H1 (cell line): Measurements from ENCODE around the gene OASL. TPM values are rescaled to one million over a fixed set of nuclear protein-coding genes. Genes with fewer than 3 reads are reported as not detected.

Experiments used
- CTCF ChIA-PET: fragments of 300-600 bp; sonication (Branson Sonifier 250); formaldehyde crosslinking; loops from one replicate; lab custom pipeline; 2021; ENCODE audit not compliant: partially characterized antibody; lab: Charles Lee
- POLR2A ChIA-PET: fragments of 300-600 bp; sonication (Branson Sonifier 250); formaldehyde crosslinking; loops from one replicate; lab custom pipeline; 2021; ENCODE audit warnings: inconsistent platforms; ENCODE audit not compliant: partially characterized antibody; lab: Charles Lee
- DNase-seq, 2 experiments: peaks; one replicate each; pipeline versions ENCODE4 v3.0.0 to v3.0.0-alpha.2; 2010 to 2022; ENCODE audit warnings: low spot score in 2 of 2, low read depth in 1 of 2, mixed read lengths in 1 of 2
- FAIRE-seq: peaks from 2 replicates; lab custom pipeline; 2011; peaks lifted over from hg19 to GRCh38; lab: Jason Lieb, UNC
- H2AFZ ChIP-seq: 2 replicates; pipeline ENCODE4 v1.8.1; 2012; ENCODE audit warnings: low read length, inconsistent platforms
- H2AK5ac ChIP-seq: 2 replicates; pipeline ENCODE4 v1.6.1; 2013; ENCODE audit warnings: low read depth, low read length
- H2BK120ac ChIP-seq: replicated peaks from 2 replicates; pipeline ENCODE3; 2013; ENCODE audit warnings: low read depth, low read length, inconsistent platforms
- H2BK12ac ChIP-seq: 2 replicates; pipeline ENCODE4 v1.6.1; 2013; ENCODE audit warnings: low read depth, low read length
- H2BK15ac ChIP-seq: 2 replicates; pipeline ENCODE4 v1.6.1; 2013; ENCODE audit warnings: low read length
- H2BK20ac ChIP-seq: 2 replicates; pipeline ENCODE4 v1.6.1; 2013; ENCODE audit warnings: low read length
- H2BK5ac ChIP-seq: 2 replicates; pipeline ENCODE4 v1.6.1; 2013; ENCODE audit warnings: low read depth, low read length
- H3K14ac ChIP-seq: 2 replicates; pipeline ENCODE4 v1.6.1; 2013; ENCODE audit warnings: inconsistent platforms; ENCODE audit not compliant: insufficient read length
- H3K18ac ChIP-seq: 2 replicates; pipeline ENCODE4 v1.6.1; 2013; ENCODE audit warnings: low read length; ENCODE audit errors: extremely low read depth
- H3K23ac ChIP-seq: 2 replicates; pipeline ENCODE4 v1.6.1; 2013; ENCODE audit warnings: inconsistent platforms; ENCODE audit not compliant: insufficient read length
- H3K23me2 ChIP-seq: 2 replicates; pipeline ENCODE4 v1.6.1; 2013; ENCODE audit warnings: low read depth, low read length
- H3K27ac ChIP-seq: 2 replicates; pipeline ENCODE4 v1.6.1; 2011; ENCODE audit warnings: low read depth, low read length, inconsistent platforms
- H3K27me3 ChIP-seq, 4 experiments: replicated peaks in 1 of 4; 1 replicate in 1 of 4; 2 replicates in 3 of 4; pipeline versions ENCODE4 v1.6.1 to v1.8.1; 2011 to 2013; ENCODE audit warnings: low read length in 3 of 4, mild to moderate bottlenecking in 3 of 4, inconsistent platforms in 2 of 4, mixed read lengths in 2 of 4, moderate library complexity in 1 of 4; ENCODE audit not compliant: control insufficient read depth in 3 of 4, insufficient read depth in 3 of 4; ENCODE audit errors: extremely low read depth in 1 of 4
- H3K36me3 ChIP-seq, 4 experiments: 2 replicates each; pipeline versions ENCODE4 v1.6.1 to v1.8.1; 2011 to 2013; ENCODE audit warnings: mild to moderate bottlenecking in 4 of 4, low read length in 3 of 4, moderate library complexity in 2 of 4, control low read depth in 1 of 4, inconsistent platforms in 1 of 4; ENCODE audit not compliant: insufficient read depth in 4 of 4, control insufficient read depth in 2 of 4
- H3K4ac ChIP-seq: replicated peaks from 2 replicates; pipeline ENCODE3; 2013; ENCODE audit warnings: low read length, low read depth, mixed read lengths, inconsistent platforms; ENCODE audit not compliant: insufficient read length
- H3K4me1 ChIP-seq, 4 experiments: replicated peaks in 1 of 4; 1 replicate in 1 of 4; 2 replicates in 3 of 4; pipeline versions ENCODE4 v1.6.1 to v1.8.1; 2011 to 2013; ENCODE audit warnings: low read length in 3 of 4, inconsistent platforms in 2 of 4, mixed read lengths in 1 of 4; ENCODE audit not compliant: insufficient read depth in 4 of 4, control insufficient read depth in 3 of 4
- H3K4me2 ChIP-seq, 2 experiments: 2 replicates each; pipeline versions ENCODE4 v1.6.1 to v1.8.1; 2011 to 2013; ENCODE audit warnings: low read depth in 2 of 2, low read length in 2 of 2, control low read depth in 1 of 2, inconsistent platforms in 1 of 2, mild to moderate bottlenecking in 1 of 2; ENCODE audit not compliant: insufficient read depth in 1 of 2
- H3K4me3 ChIP-seq, 4 experiments: fragments of 200-600, 300-600 bp in 1 of 4; sonication (generic), shearing (Covaris generic), sonication (Bioruptor Twin) in 1 of 4; 2 replicates each; pipeline versions ENCODE4 v1.5.1 to v1.8.1; 2011 to 2016; ENCODE audit warnings: low read length in 4 of 4, low read depth in 3 of 4, control low read depth in 2 of 4, inconsistent platforms in 2 of 4, mild to moderate bottlenecking in 2 of 4, mixed read lengths in 1 of 4, moderate library complexity in 1 of 4; ENCODE audit not compliant: insufficient read depth in 2 of 4; ENCODE audit errors: extremely low read depth in 1 of 4
- H3K56ac ChIP-seq: replicated peaks from 2 replicates; pipeline ENCODE3; 2013; ENCODE audit warnings: low read depth, mild to moderate bottlenecking, mixed read lengths, low read length, inconsistent platforms; ENCODE audit not compliant: insufficient read length
- H3K79me1 ChIP-seq: 2 replicates; pipeline ENCODE4 v1.6.1; 2013; ENCODE audit warnings: low read depth, low read length, control low read depth
- H3K79me2 ChIP-seq, 2 experiments: 2 replicates each; pipeline versions ENCODE4 v1.6.1 to v1.8.1; 2012 to 2013; ENCODE audit warnings: low read length in 2 of 2, mild to moderate bottlenecking in 2 of 2, inconsistent platforms in 1 of 2; ENCODE audit not compliant: insufficient read depth in 2 of 2, control insufficient read depth in 1 of 2
- H3K9ac ChIP-seq, 4 experiments: replicated peaks in 1 of 4; 1 replicate in 1 of 4; 2 replicates in 3 of 4; pipeline versions ENCODE4 v1.6.1 to v1.8.1; 2011 to 2013; ENCODE audit warnings: low read depth in 3 of 4, low read length in 3 of 4, control low read depth in 2 of 4, mild to moderate bottlenecking in 2 of 4, moderate library complexity in 2 of 4, inconsistent platforms in 1 of 4; ENCODE audit errors: extremely low read depth in 1 of 4
- H3K9me3 ChIP-seq, 2 experiments: 2 replicates each; pipeline versions ENCODE4 v1.6.1 to v1.8.1; 2012 to 2013; ENCODE audit warnings: mild to moderate bottlenecking in 2 of 2, moderate library complexity in 2 of 2, control low read depth in 1 of 2, inconsistent platforms in 1 of 2, low read depth in 1 of 2, low read length in 1 of 2, mixed read lengths in 1 of 2; ENCODE audit not compliant: insufficient read depth in 2 of 2
- H4K20me1 ChIP-seq, 2 experiments: replicated peaks in 1 of 2; 2 replicates each; pipeline versions ENCODE3 to v1.8.1; 2011 to 2013; ENCODE audit warnings: inconsistent platforms in 2 of 2, low read length in 2 of 2, mild to moderate bottlenecking in 1 of 2; ENCODE audit not compliant: insufficient read depth in 2 of 2, control insufficient read depth in 1 of 2
- H4K5ac ChIP-seq: 2 replicates; pipeline ENCODE4 v1.6.1; 2013; ENCODE audit warnings: low read length, low read depth, mixed read lengths, inconsistent platforms; ENCODE audit not compliant: insufficient read length
- H4K8ac ChIP-seq: 2 replicates; pipeline ENCODE4 v1.8.0; 2013; ENCODE audit warnings: mild to moderate bottlenecking, moderate library complexity, low read length, inconsistent platforms; ENCODE audit not compliant: insufficient read depth; ENCODE audit errors: extremely low read depth
- H4K91ac ChIP-seq: replicated peaks from 2 replicates; pipeline ENCODE3; 2013; ENCODE audit warnings: low read length, mixed read lengths, inconsistent platforms; ENCODE audit not compliant: insufficient read length
- CBX8 ChIP-seq: fragments of 300-800, 300-1000 bp; sonication (generic); IDR thresholded peaks from 2 replicates; pipeline ENCODE4 v1.7.1; 2016; ENCODE audit warnings: low read depth, low read length, borderline replicate concordance
- CEBPB ChIP-seq: IDR thresholded peaks from 2 replicates; pipeline ENCODE4 v1.6.1; 2012; ENCODE audit warnings: low read depth, low read length
- CREB1 ChIP-seq: IDR thresholded peaks from 2 replicates; pipeline ENCODE4 v1.6.1; 2012; ENCODE audit warnings: inconsistent platforms
- GTF2F1 ChIP-seq: IDR thresholded peaks from 2 replicates; pipeline ENCODE4 v1.6.1; 2012; ENCODE audit warnings: low read depth, low read length, improper control_type of control experiment, borderline replicate concordance
- POLR2A ChIP-seq, 2 experiments: IDR thresholded peaks; 1 replicate in 1 of 2; 2 replicates in 1 of 2; pipeline ENCODE4 v1.6.1; 2011; ENCODE audit warnings: low read depth in 2 of 2, low read length in 2 of 2, mild to moderate bottlenecking in 2 of 2; ENCODE audit errors: control extremely low read depth in 1 of 2
- POLR2AphosphoS5 ChIP-seq: IDR thresholded peaks from 2 replicates; pipeline ENCODE4 v1.6.1; 2011; ENCODE audit warnings: low read depth, low read length
- RAD21 ChIP-seq, 2 experiments: IDR thresholded peaks in 1 of 2; conservative IDR thresholded peaks in 1 of 2; 2 replicates each; pipeline ENCODE4 v1.6.1; 2011; ENCODE audit warnings: low read depth in 2 of 2, low read length in 2 of 2, improper control_type of control experiment in 1 of 2, inconsistent platforms in 1 of 2, mild to moderate bottlenecking in 1 of 2, moderate library complexity in 1 of 2
- RNF2 ChIP-seq: fragments of 200-900, 300-1000 bp; sonication (generic); IDR thresholded peaks from 2 replicates; pipeline ENCODE4 v1.7.1; 2016; ENCODE audit warnings: borderline replicate concordance, low read depth, mild to moderate bottlenecking, antibody characterized with exemption, low read length; ENCODE audit not compliant: poor library complexity, severe bottlenecking; ENCODE audit errors: missing control alignments
- SP1 ChIP-seq: IDR thresholded peaks from 2 replicates; pipeline ENCODE4 v1.6.1; 2011; ENCODE audit warnings: low read depth, low read length
- SUZ12 ChIP-seq: fragments of 200-600 bp; sonication (generic); IDR thresholded peaks from 2 replicates; pipeline ENCODE4 v1.6.1; 2012; ENCODE audit warnings: mild to moderate bottlenecking, inconsistent platforms, low read length, moderate library complexity, mixed read lengths
- YY1 ChIP-seq: IDR thresholded peaks from 2 replicates; pipeline ENCODE4 v1.6.1; 2011; ENCODE audit warnings: low read depth, mild to moderate bottlenecking, low read length
- ZNF274 ChIP-seq: IDR thresholded peaks from 2 replicates; pipeline ENCODE4 v1.7.0; 2012; ENCODE audit warnings: low read length, borderline replicate concordance; ENCODE audit errors: extremely low read depth
- WGBS, 2 experiments: shearing (Covaris generic) in 1 of 2; methylation state at CpG; one replicate each; pipeline versions ENCODE4 v1.1.6 to v1.1.7; 2013 to 2015; ENCODE audit warnings: low lambda C conversion rate in 2 of 2, mixed read lengths in 2 of 2, inconsistent platforms in 1 of 2, low coverage in 1 of 2, missing lambda C conversion rate in 1 of 2; ENCODE audit not compliant: insufficient replicate concordance in 2 of 2, insufficient coverage in 1 of 2, insufficient read length in 1 of 2; ENCODE audit errors: extremely low coverage in 1 of 2, missing lambda C conversion rate in 1 of 2; 5-methylcytosine and 5-hydroxymethylcytosine counted together
- polyA plus RNA-seq, 7 experiments: library from polyadenylated mRNA; depleted of rRNA in 3 of 7; stranded (reverse) in 5 of 7; unstranded in 2 of 7; fragments of >200 nt in 5 of 7; fragments of 200-250 nt in 2 of 7; gene quantifications; 1 replicate in 5 of 7; 2 replicates in 1 of 7; 4 replicates in 1 of 7; pipeline versions ENCODE4 v1.2.1 to v1.2.3, GENCODE V29; 2011 to 2013; ENCODE audit warnings: missing spikeins in 2 of 7, mixed read lengths in 2 of 7
- total RNA-seq: library from RNA; stranded (reverse); fragmentation: NEBNext Ultra II Directional; extraction: Animal tissue kit (Norgen Biotek cat#: 25700); gene quantifications from 2 replicates; pipeline ENCODE4 v1.2.1, GENCODE V29; 2021
- TF ChIP-seq, protein P1 (sequence below): IDR thresholded peaks from 2 replicates; pipeline ENCODE4 v1.6.1; 2012; ENCODE audit warnings: inconsistent platforms

Gene OASL
- total and polyA plus RNA-seq, 2 of the 8 experiments (the other 6 are each of a cell fraction or from before 2014, with no cell fraction given): not detected

- H2AK5ac ChIP-seq: no peak overlapping the region
- FAIRE-seq: no peak
- no peak overlapping the region for H3K56ac ChIP-seq
- POLR2A ChIA-PET: interaction anchor here (0.7 to 1.4 kb wide), 6 partner anchors 14 to 55 kb away, joined by 3 to 5 read pairs (median 4); partner anchors contain the start of gene C12orf43
- H4K5ac ChIP-seq: no peak overlapping the region
- no peak overlapping the region for H3K4me3 ChIP-seq
- no peak overlapping the region for H2AFZ ChIP-seq
- no peak overlapping the region for H3K9ac ChIP-seq
- no peaks in the 10 kb centered on the region for H3K9me3 ChIP-seq
- H2BK5ac ChIP-seq: no peak overlapping the region
- H3K36me3 ChIP-seq: peaks cover 11 to 23% (median 14%) of the 10 kb centered on the region in 4 experiments
- H2BK20ac ChIP-seq: no peak overlapping the region
- no peak overlapping the region for H4K91ac ChIP-seq
- no peak overlapping the region for H3K23ac ChIP-seq
- H3K18ac ChIP-seq: no peak overlapping the region
- H2BK120ac ChIP-seq: no peak overlapping the region
- H3K79me1 ChIP-seq: no peaks in the 10 kb centered on the region
- H4K20me1 ChIP-seq: peaks cover 0 to 3% of the 10 kb centered on the region in 2 experiments
- H3K27ac ChIP-seq: no peak overlapping the region
- no peak overlapping the region for H2BK12ac ChIP-seq
- no peaks in the 10 kb centered on the region for H3K79me2 ChIP-seq
- no peak overlapping the region for H2BK15ac ChIP-seq
- peaks cover 2% of the 10 kb centered on the region; the same call in 1 of the 2 replicates for H3K23me2 ChIP-seq
- H3K27me3 ChIP-seq: no peaks in the 10 kb centered on the region
- DNase-seq: no peak
- no peak overlapping the region for H3K4me2 ChIP-seq
- CTCF ChIA-PET: interaction anchor here (0.7 to 5.7 kb wide), 12 partner anchors 9 to 419 kb away, joined by 3 to 40 read pairs (median 4); partner anchors contain the start of genes C12orf43 and HNF1A
- H3K4ac ChIP-seq: no peak overlapping the region
- H4K8ac ChIP-seq: no peak overlapping the region
- H3K4me1 ChIP-seq: peaks cover 2 to 6% (median 3%) of the 10 kb centered on the region in 4 experiments; a peak in 6 of 7 replicates
- 94% methylated on average over 16 of the region's 16 CpGs; no CpG with 5 or more reads in 1 of the 2 experiments for WGBS, 2 experiments
- no peak overlapping the region for H3K14ac ChIP-seq
- TF ChIP-seq RNF2: no peak
- TF ChIP-seq POLR2A (IDR thresholded peaks at IDR 0.05; ENCODE audit: control extremely low read depth in 1 of 2, low read depth in 2 of 2, low read length in 2 of 2): no peak
- TF ChIP-seq ZNF274: no peak
- no peak for TF ChIP-seq RAD21 (IDR thresholded peaks at IDR 0.05 in 1 of 2, conservative IDR thresholded peaks at IDR 0.05 in 1 of 2; ENCODE audit: low read depth in 2 of 2, low read length in 2 of 2)
- no peak for TF ChIP-seq CREB1
- TF ChIP-seq CEBPB: no peak
- no peak for TF ChIP-seq SP1
- TF ChIP-seq GTF2F1: no peak
- TF ChIP-seq, protein P1, sequence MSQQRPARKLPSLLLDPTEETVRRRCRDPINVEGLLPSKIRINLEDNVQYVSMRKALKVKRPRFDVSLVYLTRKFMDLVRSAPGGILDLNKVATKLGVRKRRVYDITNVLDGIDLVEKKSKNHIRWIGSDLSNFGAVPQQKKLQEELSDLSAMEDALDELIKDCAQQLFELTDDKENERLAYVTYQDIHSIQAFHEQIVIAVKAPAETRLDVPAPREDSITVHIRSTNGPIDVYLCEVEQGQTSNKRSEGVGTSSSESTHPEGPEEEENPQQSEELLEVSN: no peak
- TF ChIP-seq POLR2AphosphoS5: no peak
- no peak for TF ChIP-seq SUZ12
- no peak for TF ChIP-seq CBX8
- TF ChIP-seq YY1: no peak
Observed at GRCh38 chr12:121001841-121002483, 37.1 kb downstream of the OASL start.
